Cardiac fibroblast (primary cell): ENCODE data around the gene TUBGCP6.

Experiments used
- DNase-seq, 2 donors: peaks; one replicate each; pipeline versions ENCODE4 v3.0.0 to v3.0.0-alpha.2; 2010; ENCODE audit warnings: low read depth in 2 of 2
- H3K4me3 ChIP-seq, 2 donors: replicated peaks in 1 of 2; 1 replicate in 1 of 2; 2 replicates in 1 of 2; pipeline ENCODE4 v1.5.1; 2011; ENCODE audit warnings: low read depth in 2 of 2, low read length in 2 of 2, mild to moderate bottlenecking in 2 of 2, moderate library complexity in 1 of 2
- CTCF ChIP-seq: IDR thresholded peaks from one replicate; pipeline ENCODE4 v1.5.1; 2011; ENCODE audit warnings: low read depth, mild to moderate bottlenecking, low read length, inconsistent platforms

TUBGCP6 gene

GRCh38 chr22:50249341-50250248 lies 4.8 kb upstream of the TUBGCP6 start:
- TF ChIP-seq CTCF = no peak
- no peak for DNase-seq
- peak overlapping the region in 1 of 2 donors; percentile 76 for H3K4me3 ChIP-seq

- TF ChIP-seq CTCF = no peak
- no peak for DNase-seq
- H3K4me3 ChIP-seq = no peak overlapping the region
These were observed 3.6 kb upstream of the TUBGCP6 start for GRCh38 chr22:50248196-50249081.

GRCh38 chr22:50247748-50248147 lies 2.9 kb upstream of the TUBGCP6 start:
- no peak overlapping the region for H3K4me3 ChIP-seq
- TF ChIP-seq CTCF = no peak
- peak; percentile 71 to 80 for DNase-seq

GRCh38 chr22:50246242-50247175 lies 1.7 kb upstream of the TUBGCP6 start:
- TF ChIP-seq CTCF = peak; percentile 5
- no peak for DNase-seq
- peak overlapping the region in 1 of 2 donors; percentile 99 for H3K4me3 ChIP-seq

GRCh38 chr22:50245214-50246072 lies 620 bp upstream of the TUBGCP6 start:
- H3K4me3 ChIP-seq = peak overlapping the region; percentile 99
- DNase-seq = no peak
- TF ChIP-seq CTCF = no peak
